LNCaP clone FGC (cell line): ENCODE results near the gene FMN1.

ENCODE experiments used
- DNase-seq: peaks from one replicate; pipeline ENCODE4 v3.0.0-alpha.2; 2011; ENCODE audit warnings: low read depth
- H3K4me3 ChIP-seq: 2 replicates; pipeline ENCODE4 v1.5.1; 2011; ENCODE audit warnings: mild to moderate bottlenecking, low read depth, low read length, control low read depth
- CTCF ChIP-seq: IDR thresholded peaks from 2 replicates; pipeline ENCODE4 v1.5.1; 2012; ENCODE audit warnings: mild to moderate bottlenecking; ENCODE audit not compliant: control insufficient read depth, insufficient read depth; ENCODE audit errors: extremely low read depth

The FMN1 gene

DNA sequence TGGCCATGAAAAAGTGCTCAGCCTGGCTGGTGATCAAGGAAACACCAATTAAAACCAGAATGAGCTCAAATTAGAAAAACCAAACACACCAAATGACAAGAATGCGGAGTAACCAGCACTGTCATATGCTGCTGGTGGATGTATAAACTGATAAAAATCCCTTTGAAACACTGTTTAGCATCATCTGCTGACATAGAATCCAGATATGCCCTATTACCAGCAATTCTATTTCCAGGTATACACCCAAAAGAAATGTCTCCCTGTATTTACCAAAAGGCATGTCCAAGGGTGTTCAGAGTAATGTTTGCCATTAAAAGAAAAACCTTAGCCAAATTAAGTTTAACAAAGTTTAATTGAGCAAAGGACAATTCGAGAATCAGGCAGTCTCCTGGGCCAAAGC lies 138.6 kb downstream of the FMN1 start:
- no peak for TF ChIP-seq CTCF
- DNase-seq = no peak
- no peak overlapping the region for H3K4me3 ChIP-seq

GRCh38 chr15:33051528-33051927 lies 143.0 kb downstream of the FMN1 start:
- no peak for DNase-seq
- no peak for TF ChIP-seq CTCF
- no peak overlapping the region for H3K4me3 ChIP-seq

- DNase-seq = no peak
- no peak for TF ChIP-seq CTCF
Measured at GRCh38 chr15:33048255-33048654, 146.3 kb downstream of the FMN1 start.

DNA sequence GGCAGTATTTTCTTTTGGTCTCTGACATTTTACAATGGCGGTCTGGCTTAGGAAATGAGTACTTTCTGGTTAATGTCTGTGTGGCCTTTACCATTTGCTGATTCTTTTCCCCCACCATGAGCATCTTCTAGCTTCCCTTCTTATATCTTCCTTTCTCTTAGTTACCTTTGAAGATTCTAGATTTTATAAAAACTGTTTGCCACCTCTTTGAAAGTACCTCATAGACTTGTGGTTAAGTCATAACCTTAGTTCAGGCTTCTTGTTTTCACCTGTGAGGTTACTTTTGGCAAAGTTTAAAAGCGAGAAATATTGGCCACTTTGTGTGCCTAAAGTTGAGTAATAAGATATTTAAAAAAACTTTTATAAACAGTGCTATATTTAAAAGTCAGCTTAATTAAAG lies 147.4 kb downstream of the FMN1 start:
- H3K4me3 ChIP-seq = no peak overlapping the region
- no peak for DNase-seq
- TF ChIP-seq CTCF = no peak

More at GRCh38 chr15:33048255-33048654, 146.3 kb downstream of the FMN1 start:
- no peak overlapping the region for H3K4me3 ChIP-seq

- H3K4me3 ChIP-seq = no peak overlapping the region
- TF ChIP-seq CTCF = no peak
- no peak for DNase-seq
Measured at GRCh38 chr15:33046329-33046728, 148.2 kb downstream of the FMN1 start.

- no peak overlapping the region for H3K4me3 ChIP-seq
- TF ChIP-seq CTCF = no peak
- no peak for DNase-seq
Measured at GRCh38 chr15:33045066-33045810, 149.3 kb downstream of the FMN1 start.

DNA sequence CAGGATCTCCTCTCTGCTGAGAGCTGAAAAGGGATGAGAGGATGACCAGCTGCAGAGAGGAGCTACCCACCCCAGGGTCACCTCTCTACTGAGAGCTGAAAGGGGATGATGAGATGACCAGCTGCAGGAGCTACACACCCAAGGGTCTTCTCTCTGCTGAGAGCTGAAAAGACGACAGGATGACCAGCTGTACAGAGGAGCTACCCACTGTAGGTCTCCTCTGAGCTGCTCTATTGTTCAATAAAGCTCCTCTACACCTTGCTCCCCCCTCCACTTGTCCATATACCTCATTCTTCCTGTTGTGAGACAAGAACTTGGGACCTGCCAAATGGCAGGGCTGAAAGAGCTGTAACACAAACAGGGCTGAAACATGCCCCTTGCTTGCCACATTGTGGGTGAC lies 149.9 kb downstream of the FMN1 start:
- no peak for TF ChIP-seq CTCF
- no peak overlapping the region for H3K4me3 ChIP-seq
- no peak for DNase-seq
